T47D (cell line): ENCODE data around the gene CELF4.

ENCODE experiments used
- DNase-seq, 2 experiments: peaks; one replicate each; pipeline versions ENCODE4 v3.0.0 to v3.0.0-alpha.2; 2011 to 2012; ENCODE audit warnings: low read depth in 1 of 2, low spot score in 1 of 2
- JUND ChIP-seq: IDR thresholded peaks from 2 replicates; pipeline ENCODE4 v1.6.1; 2012; ENCODE audit warnings: low read depth
- in situ Hi-C: cut with HindIII; loops from 2 replicates; pipeline ENCODE4 v1.10.0; 2016; ENCODE audit warnings: low sequenced_read_pairs, low pct_unique_long_range_greater_than_20kb

The CELF4 gene

GRCh38 chr18:37452015-37452414 lies 113.6 kb downstream of the CELF4 start:
- in situ Hi-C loops, result no loop called here

GRCh38 chr18:37451239-37451825 lies 114.3 kb downstream of the CELF4 start:
- no peak for TF ChIP-seq JUND
- no peak for DNase-seq
- in situ Hi-C loops, result no loop called here

More at GRCh38 chr18:37452015-37452414, 113.6 kb downstream of the CELF4 start:
- TF ChIP-seq JUND, result no peak
- DNase-seq, result no peak

GRCh38 chr18:37450434-37451132 lies 115.0 kb downstream of the CELF4 start:
- in situ Hi-C loops, result no loop called here
- TF ChIP-seq JUND, result no peak

GRCh38 chr18:37449618-37450017 lies 116.0 kb downstream of the CELF4 start:
- in situ Hi-C loops, result no loop called here
- no peak for DNase-seq
- no peak for TF ChIP-seq JUND

More at GRCh38 chr18:37450434-37451132, 115.0 kb downstream of the CELF4 start:
- DNase-seq, result no peak

GRCh38 chr18:37448946-37449345 lies 116.7 kb downstream of the CELF4 start:
- in situ Hi-C loops, result no loop called here
- TF ChIP-seq JUND, result no peak
- no peak for DNase-seq

- in situ Hi-C loops, result no loop called here
- TF ChIP-seq JUND, result no peak
- no peak for DNase-seq
Measured at GRCh38 chr18:37447962-37448888, 117.4 kb downstream of the CELF4 start.

- TF ChIP-seq JUND, result no peak
- no peak for DNase-seq
- in situ Hi-C loops, result no loop called here
Measured at GRCh38 chr18:37445836-37446235, 119.8 kb downstream of the CELF4 start.

- TF ChIP-seq JUND, result no peak
- in situ Hi-C loops, result no loop called here
- no peak for DNase-seq
Measured at GRCh38 chr18:37445368-37445767, 120.2 kb downstream of the CELF4 start.

GRCh38 chr18:37443325-37444055 lies 122.1 kb downstream of the CELF4 start:
- in situ Hi-C loops, result no loop called here
- no peak for TF ChIP-seq JUND
- DNase-seq, result no peak

GRCh38 chr18:37442477-37442876 lies 123.1 kb downstream of the CELF4 start:
- in situ Hi-C loops, result no loop called here
- DNase-seq, result no peak
- TF ChIP-seq JUND, result no peak

- in situ Hi-C loops, result no loop called here
- no peak for DNase-seq
- no peak for TF ChIP-seq JUND
Measured at GRCh38 chr18:37441821-37442220, 123.8 kb downstream of the CELF4 start.

GRCh38 chr18:37440206-37440605 lies 125.4 kb downstream of the CELF4 start:
- TF ChIP-seq JUND, result no peak
- DNase-seq, result no peak
- in situ Hi-C loops, result no loop called here
